GM12801 (cell line): ENCODE results near the gene DEGS1.

Experiments
- CTCF ChIP-seq: IDR thresholded peaks from one replicate; pipeline ENCODE4 v1.5.1; 2011; ENCODE audit warnings: control low read depth; ENCODE audit not compliant: insufficient read length; ENCODE audit errors: extremely low read depth

Gene DEGS1

GRCh38 chr1:224235813-224236493 is 52.9 kb downstream of the DEGS1 start:
- TF ChIP-seq CTCF: no peak

GRCh38 chr1:224237119-224237881 is 54.3 kb downstream of the DEGS1 start:
- no peak for TF ChIP-seq CTCF

DNA sequence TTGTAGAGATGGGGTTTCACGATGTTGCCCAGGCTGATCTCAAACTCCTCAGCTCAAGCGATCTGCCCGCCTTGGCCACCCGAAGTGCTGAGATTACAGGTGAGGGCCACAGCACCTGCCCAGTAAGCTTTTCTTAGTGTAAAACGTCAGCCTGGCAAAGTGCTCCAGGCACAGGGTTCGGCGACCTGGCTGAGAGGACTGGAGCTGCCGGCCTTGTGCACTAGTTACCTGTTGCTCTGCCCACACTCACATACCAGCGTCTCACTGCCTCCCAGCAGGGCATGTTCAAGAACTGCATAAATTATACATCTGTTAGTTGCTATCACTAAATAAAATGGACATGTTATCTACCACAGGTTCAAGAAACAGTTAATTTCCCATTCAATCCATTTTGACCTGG is 55.2 kb downstream of the DEGS1 start:
- TF ChIP-seq CTCF: no peak

- TF ChIP-seq CTCF: no peak
Measured at GRCh38 chr1:224238756-224239155, 55.7 kb downstream of the DEGS1 start.
